ENCODE results near the gene MVB12B.

- TF ChIP-seq, protein P1, sequence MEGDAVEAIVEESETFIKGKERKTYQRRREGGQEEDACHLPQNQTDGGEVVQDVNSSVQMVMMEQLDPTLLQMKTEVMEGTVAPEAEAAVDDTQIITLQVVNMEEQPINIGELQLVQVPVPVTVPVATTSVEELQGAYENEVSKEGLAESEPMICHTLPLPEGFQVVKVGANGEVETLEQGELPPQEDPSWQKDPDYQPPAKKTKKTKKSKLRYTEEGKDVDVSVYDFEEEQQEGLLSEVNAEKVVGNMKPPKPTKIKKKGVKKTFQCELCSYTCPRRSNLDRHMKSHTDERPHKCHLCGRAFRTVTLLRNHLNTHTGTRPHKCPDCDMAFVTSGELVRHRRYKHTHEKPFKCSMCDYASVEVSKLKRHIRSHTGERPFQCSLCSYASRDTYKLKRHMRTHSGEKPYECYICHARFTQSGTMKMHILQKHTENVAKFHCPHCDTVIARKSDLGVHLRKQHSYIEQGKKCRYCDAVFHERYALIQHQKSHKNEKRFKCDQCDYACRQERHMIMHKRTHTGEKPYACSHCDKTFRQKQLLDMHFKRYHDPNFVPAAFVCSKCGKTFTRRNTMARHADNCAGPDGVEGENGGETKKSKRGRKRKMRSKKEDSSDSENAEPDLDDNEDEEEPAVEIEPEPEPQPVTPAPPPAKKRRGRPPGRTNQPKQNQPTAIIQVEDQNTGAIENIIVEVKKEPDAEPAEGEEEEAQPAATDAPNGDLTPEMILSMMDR (IDR thresholded peaks at IDR 0.05): no peak
- no peak for TF ChIP-seq POLR2A (IDR thresholded peaks at IDR 0.05)
These were observed 151.8 kb downstream of the MVB12B start for GRCh38 chr9:126478216-126478981.

Measured in Peyer's patch (tissue), 4 donors.